ENCODE measurements around the gene CD7. TPM values are rescaled to one million over a fixed set of nuclear protein-coding genes. Genes with fewer than 3 reads are reported as not detected.
A peak's percentile ranks its signal among the peaks of the same experiment; 100 is the strongest.

The CD7 gene
- total and polyA plus RNA-seq, 2 donors from 2014 or later, result 1.0 to 9.2 TPM

DNA sequence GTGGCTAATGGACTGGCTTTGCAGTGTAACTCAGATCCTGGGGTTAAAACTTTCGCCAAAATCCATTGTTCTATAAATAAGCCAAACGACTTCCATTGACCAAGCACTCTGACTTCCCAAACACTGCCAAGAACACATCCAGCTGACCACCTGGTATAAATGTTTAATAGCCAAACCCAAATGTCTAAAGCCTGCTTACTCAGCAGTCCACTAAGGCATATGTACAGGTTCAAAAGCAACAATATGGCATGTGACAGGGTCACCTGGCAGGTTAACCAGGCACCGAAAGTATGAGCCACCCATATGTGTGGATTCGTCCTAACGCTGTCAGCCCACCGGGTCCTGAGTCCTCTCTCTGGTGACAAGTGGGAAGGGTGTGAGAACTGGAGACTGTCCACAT, 46.0 kb downstream of the CD7 start:
- FAIRE-seq (no peak), DNase-seq (no peak)
- no peaks in the 10 kb centered on the region for H3K9me3 ChIP-seq (ENCODE audit: control insufficient read depth in 2 of 3, insufficient read depth in 1 of 3, low read length in 3 of 3)
- intact Hi-C loops (cut with DNase I), result no loop called here
- peaks cover 0 to 6% (median 6%) of the 10 kb centered on the region in 3 donors for H3K36me3 ChIP-seq (ENCODE audit: control insufficient read depth in 2 of 3, insufficient read depth in 3 of 3, low read length in 3 of 3)
- H3K27me3 ChIP-seq (ENCODE audit: control insufficient read depth, insufficient read depth, low read length), result no peaks in the 10 kb centered on the region
- no peak overlapping the region for H3K27ac ChIP-seq (ENCODE audit: low read depth in 2 of 2, low read length in 2 of 2)
- peaks cover 0 to 46% (median 41%) of the 10 kb centered on the region in 3 donors for H3K4me1 ChIP-seq (ENCODE audit: control insufficient read depth in 2 of 3, insufficient read depth in 2 of 3, low read depth in 1 of 3, low read length in 3 of 3)
- peak overlapping the region in 1 of 3 donors; percentile 67 for H3K9ac ChIP-seq (ENCODE audit: low read length in 3 of 3)
- TF ChIP-seq, protein P1, sequence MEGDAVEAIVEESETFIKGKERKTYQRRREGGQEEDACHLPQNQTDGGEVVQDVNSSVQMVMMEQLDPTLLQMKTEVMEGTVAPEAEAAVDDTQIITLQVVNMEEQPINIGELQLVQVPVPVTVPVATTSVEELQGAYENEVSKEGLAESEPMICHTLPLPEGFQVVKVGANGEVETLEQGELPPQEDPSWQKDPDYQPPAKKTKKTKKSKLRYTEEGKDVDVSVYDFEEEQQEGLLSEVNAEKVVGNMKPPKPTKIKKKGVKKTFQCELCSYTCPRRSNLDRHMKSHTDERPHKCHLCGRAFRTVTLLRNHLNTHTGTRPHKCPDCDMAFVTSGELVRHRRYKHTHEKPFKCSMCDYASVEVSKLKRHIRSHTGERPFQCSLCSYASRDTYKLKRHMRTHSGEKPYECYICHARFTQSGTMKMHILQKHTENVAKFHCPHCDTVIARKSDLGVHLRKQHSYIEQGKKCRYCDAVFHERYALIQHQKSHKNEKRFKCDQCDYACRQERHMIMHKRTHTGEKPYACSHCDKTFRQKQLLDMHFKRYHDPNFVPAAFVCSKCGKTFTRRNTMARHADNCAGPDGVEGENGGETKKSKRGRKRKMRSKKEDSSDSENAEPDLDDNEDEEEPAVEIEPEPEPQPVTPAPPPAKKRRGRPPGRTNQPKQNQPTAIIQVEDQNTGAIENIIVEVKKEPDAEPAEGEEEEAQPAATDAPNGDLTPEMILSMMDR (IDR thresholded peaks at IDR 0.05; ENCODE audit: borderline replicate concordance, extremely low read depth, insufficient read depth), result no peak
- H3K4me3 ChIP-seq (ENCODE audit: low read length in 3 of 3), result peak overlapping the region in 1 of 3 donors; percentile 1

- FAIRE-seq, result no peak
- Histone ChIP-seq H3K4me1 (ENCODE audit: control insufficient read depth in 2 of 3, insufficient read depth in 2 of 3, low read depth in 1 of 3, low read length in 3 of 3) (peaks cover 0 to 50% (median 46%) of the 10 kb centered on the region in 3 donors), H3K9ac (ENCODE audit: low read length in 3 of 3) (no peak overlapping the region), H3K4me3 (ENCODE audit: low read length in 3 of 3) (peak overlapping the region in 1 of 3 donors; percentile 26), H3K9me3 (ENCODE audit: control insufficient read depth in 2 of 3, insufficient read depth in 1 of 3, low read length in 3 of 3) (no peaks in the 10 kb centered on the region), H3K36me3 (ENCODE audit: control insufficient read depth in 2 of 3, insufficient read depth in 3 of 3, low read length in 3 of 3) (peaks cover 2 to 12% (median 6%) of the 10 kb centered on the region in 3 donors), H3K27ac (ENCODE audit: low read depth in 2 of 2, low read length in 2 of 2) (peak overlapping the region in 1 of 2 donors; percentile 19), H3K27me3 (ENCODE audit: control insufficient read depth, insufficient read depth, low read length) (no peaks in the 10 kb centered on the region)
- peak in 1 of 5 donors; percentile 56 for DNase-seq
- intact Hi-C loops (cut with DNase I), result no loop called here
- TF ChIP-seq, protein P1 (IDR thresholded peaks at IDR 0.05; ENCODE audit: borderline replicate concordance, extremely low read depth, insufficient read depth), result no peak
These were observed 46.8 kb downstream of the CD7 start for GRCh38 chr17:82270651-82271050.

DNA sequence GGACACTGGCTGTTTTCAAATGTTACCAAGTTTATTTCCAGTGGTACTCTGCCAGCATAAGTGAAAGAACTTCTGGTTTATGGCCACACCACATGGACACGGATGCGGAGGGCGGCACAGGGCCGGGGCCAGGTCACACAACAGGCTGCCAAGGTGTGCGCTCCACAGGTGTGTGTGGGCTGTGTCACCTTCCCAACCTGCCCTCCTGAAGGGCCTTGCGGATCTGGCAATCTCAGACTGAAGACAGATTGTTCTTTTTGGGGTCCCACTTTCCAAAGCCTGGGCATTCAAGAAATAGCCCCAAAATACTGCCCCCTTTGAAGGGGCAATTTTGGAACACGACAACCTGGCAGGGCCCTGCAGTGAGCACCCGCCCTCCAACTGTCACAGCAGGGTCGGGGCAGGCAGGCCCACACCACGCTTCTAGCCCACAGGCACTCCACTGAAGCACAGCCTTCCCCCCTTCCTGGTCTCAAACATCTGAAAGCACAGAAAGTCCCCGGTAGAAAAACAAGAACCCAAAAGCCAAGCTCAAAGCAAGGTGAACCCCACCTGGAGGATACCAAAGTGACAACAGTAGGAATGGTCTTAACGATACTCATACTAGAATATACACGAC, 47.4 kb downstream of the CD7 start:
- H3K27me3 ChIP-seq (ENCODE audit: control insufficient read depth, insufficient read depth, low read length), result no peaks in the 10 kb centered on the region
- no peak overlapping the region for H3K27ac ChIP-seq (ENCODE audit: low read depth in 2 of 2, low read length in 2 of 2)
- no peak for FAIRE-seq
- H3K4me1 ChIP-seq (ENCODE audit: control insufficient read depth in 2 of 3, insufficient read depth in 2 of 3, low read depth in 1 of 3, low read length in 3 of 3), result peaks cover 0 to 50% (median 46%) of the 10 kb centered on the region in 3 donors
- intact Hi-C loops (cut with DNase I), result no loop called here
- TF ChIP-seq, protein P1 (IDR thresholded peaks at IDR 0.05; ENCODE audit: borderline replicate concordance, extremely low read depth, insufficient read depth), result no peak
- peak overlapping the region in 1 of 3 donors; percentile 26 for H3K4me3 ChIP-seq (ENCODE audit: low read length in 3 of 3)
- H3K9me3 ChIP-seq (ENCODE audit: control insufficient read depth in 2 of 3, insufficient read depth in 1 of 3, low read length in 3 of 3), result no peaks in the 10 kb centered on the region
- no peak overlapping the region for H3K9ac ChIP-seq (ENCODE audit: low read length in 3 of 3)
- peak in 1 of 5 donors; percentile 57 for DNase-seq
- peaks cover 8 to 18% (median 10%) of the 10 kb centered on the region in 3 donors for H3K36me3 ChIP-seq (ENCODE audit: control insufficient read depth in 2 of 3, insufficient read depth in 3 of 3, low read length in 3 of 3)
